ELF-1 (cell line): ENCODE results near the gene TMED1.
"Not testable (repeated sequence)": the region's sequence is repeated elsewhere in the genome, so short reads cannot be mapped to it uniquely, and the experiment has no call there.

Source experiments
- DNase-seq: peaks from one replicate; pipeline ENCODE4 v3.0.0-alpha.2; 2016; ENCODE audit warnings: low read depth, low spot score

TMED1 gene

DNA sequence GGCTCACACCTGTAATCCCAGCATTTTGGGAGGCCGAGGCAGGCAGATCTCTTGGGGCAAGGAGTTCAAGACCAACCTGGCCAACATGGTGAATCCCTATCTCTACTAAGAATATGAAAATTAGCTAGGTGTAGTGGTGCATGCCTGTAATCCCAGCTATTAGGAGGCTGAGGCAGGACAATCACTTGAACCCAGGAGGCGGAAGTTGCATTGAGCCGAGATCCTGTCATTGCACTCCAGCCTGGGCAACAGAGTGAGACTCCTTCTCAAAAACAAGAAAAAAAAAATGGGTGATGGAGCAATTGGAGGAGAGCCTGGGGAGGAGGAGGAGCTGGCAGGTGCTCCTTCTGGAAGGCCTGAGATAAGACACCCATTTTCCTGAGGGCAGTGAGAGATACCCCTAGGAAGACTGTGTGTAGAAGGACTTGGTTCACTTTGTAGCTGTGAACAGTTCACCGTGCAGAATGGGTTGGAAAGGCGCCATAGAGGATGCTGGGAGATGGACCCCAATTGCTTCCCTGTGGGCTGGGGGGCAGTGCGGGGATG lies 26.6 kb upstream of the TMED1 start:
- DNase-seq = no peak

DNA sequence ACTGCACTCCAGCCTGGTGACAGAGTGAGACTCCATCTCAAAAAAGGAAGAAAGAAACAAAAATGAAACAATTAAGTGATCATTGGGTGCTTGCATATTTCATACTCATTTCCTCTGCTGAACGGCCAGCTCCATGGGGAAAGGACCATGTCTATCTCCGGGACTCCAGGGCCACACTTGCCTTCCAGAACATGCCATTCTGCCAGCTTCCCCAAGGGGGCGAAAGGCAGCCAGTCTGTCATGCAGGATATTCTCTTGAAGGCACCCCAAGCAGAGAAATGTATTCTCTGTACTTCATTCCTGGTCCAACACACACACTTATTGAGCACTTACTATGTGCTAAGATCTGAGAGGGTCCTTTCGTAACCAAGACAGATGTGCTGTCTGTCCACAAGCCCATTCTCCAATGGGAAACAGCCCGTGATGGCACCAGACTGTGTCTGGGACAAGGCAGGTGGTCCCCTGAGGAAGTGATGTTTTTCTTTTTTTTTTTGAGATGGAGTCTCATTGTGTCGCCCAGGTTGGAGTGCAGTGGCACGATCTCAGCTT lies 25.2 kb upstream of the TMED1 start:
- DNase-seq = peak; percentile 69

DNA sequence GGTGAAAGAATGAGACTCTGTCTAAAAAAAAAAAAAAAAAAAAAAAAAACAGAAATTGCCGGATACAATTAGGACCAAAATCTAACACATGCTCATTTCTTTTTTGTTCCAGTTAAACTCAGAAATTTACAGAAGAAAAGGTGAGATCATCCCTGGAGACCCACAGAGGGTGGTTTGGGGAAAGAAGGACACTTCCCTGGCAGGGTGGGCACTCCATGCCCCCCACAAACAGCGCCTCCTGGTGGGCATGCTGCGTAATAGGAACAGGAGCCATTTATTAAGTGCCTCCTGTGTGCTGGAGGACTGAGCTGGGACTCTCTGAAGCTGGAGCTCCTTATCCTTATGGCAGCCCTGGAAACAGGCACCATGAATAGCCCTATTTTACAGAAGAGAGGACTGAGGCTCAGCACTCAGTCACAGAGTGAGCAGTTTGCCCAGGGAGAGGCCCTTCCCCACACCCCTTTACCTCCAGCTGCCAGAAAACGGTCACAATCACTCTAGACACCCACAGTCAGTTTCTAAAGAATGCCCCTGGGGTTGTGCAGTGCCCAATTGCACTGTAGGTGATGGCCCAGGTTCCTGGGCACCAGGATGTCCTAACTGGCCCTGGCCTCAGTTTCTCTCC lies 22.3 kb upstream of the TMED1 start:
- no peak for DNase-seq

DNA sequence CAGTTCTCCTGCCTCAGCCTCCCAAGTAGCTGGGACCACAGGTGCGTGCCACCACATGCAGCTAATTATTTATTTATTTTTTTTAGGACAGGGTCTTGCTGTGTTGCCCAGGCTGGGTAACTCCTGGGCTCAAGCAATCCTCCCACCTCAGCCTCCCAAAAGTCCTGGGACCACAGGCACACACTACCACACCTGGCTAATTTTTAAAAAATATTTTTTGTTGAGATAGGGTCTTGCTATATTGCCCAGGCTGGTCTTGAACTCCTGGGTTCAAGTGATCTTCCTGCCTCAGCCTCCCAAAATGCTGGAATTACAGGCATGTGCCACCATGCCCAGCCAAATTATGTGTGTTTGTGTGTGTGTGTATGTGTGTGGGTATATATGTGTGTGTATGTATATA lies 20.9 kb upstream of the TMED1 start:
- DNase-seq = not testable (repeated sequence)

DNA sequence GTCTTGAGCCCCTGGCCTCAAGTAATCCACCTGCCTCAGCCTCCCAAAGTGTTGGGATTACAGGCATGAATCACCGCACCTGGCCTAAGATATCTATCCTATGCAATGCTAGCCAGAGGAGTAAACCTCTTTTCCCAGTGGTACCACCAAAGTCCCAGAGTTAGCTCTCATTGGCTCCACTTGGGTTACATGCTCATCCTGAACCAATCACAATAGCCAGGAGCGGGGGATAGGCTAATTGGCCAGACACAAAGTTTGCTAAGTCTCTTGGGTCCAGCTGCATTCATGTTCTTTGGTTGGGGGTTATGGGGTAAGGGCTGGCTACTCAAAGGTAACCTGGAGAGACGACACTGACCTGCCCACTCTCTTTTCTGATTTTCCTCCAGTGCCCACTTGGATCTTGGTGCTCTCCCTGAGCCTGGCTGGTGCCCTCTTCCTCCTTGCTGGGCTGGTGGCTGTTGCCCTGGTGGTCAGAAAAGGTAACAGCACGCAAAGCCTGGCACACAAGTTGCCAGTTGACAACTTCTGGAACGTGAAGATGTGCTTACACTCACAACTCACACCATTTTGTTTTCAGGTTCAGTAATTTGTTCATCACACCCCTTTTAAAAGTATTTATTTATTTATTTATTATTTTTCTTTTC lies 20.0 kb upstream of the TMED1 start:
- DNase-seq = peak; percentile 53

DNA sequence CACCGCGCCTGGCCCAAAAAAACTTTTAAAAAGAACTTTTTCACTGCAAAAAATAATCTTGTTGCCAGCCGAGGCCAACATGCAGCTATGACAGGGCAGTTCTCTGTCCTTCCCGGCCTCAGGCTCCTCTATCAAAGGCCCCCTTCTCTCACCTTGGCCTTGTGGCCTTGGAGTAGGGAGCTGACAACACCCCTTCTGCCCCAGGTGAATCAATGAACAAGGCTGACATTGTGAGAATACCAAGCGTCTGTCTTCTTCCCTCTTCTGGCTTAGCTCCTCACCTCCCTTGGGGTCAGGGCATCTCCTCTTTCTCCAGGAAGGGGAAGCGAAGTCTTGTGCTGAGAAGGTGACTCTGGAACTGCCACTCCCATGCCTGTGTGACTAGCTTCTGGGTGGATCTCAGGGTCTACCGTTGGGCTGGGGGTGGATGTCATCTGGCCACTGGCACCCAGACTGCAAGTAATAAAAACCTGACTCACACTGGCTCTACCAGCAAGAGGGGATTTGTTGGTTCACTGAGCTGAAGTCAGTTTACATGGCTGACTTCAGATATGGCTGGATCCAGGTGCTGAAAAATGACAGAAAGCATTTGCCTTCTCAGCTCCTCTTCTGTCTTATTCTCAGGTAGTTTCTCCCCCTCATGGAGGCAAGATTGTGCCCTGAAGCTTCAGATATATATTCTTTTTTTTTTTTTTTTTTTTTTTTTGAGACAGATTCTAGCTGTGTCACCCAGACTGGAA lies 18.5 kb upstream of the TMED1 start:
- no peak for DNase-seq

DNA sequence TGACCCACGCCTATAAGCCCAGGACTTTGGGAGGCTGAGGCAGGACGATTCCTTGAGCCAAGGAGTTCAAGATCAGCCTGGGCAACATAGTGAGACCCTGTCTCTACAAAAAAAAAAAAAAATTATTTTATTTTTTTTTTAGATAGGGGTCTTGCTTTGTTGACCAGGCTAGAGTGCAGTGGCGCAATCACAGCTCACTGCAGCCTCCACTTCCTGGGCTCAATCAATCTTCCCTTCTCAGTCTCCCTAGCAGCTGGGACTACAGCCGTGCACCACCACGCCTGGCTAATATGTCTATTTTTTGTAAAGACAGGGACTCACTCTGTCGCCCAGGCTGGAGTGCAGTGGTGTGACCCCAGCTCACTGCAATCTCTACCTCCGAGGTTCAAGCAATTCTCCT lies 16.9 kb upstream of the TMED1 start:
- no peak for DNase-seq

- no peak for DNase-seq
Measured at GRCh38 chr19:10852098-10852800, 16.2 kb upstream of the TMED1 start.

- no peak for DNase-seq
Measured at GRCh38 chr19:10850631-10851030, 14.6 kb upstream of the TMED1 start.

DNA sequence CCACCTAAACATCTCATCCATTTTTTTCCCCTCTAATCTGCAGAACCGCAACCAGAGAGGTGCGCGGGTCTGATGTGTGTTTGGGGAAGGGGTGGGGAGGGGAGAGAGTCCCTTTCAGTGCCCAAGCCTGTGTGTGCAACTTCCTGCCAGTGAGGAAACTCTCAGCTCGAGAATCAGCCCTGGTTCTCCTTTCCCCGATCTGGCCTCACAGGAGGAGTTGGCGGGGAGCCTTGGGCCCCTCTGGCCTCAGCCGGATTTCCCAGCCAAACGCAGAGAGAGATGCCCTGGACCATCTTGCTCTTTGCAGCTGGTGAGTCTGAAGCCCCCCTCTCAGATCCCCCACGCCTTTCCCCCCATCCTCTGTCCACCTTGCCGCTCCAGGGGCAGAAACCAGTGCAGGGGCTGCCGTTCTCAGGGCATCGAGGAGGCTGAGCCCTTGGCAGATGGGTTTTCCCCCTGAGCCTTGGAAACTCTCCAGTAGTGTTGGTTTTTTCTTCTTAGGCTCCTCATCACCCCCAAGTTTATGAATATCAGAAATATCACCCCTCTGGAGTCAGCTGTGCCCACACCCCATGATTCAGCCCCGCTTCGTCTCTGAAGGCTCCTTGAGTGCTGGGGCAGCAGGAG lies 12.3 kb upstream of the TMED1 start, which contains the start of gene C19orf38:
C19orf38 (plus strand) TSS at position 186 of the 627 bp plus-strand sequence; CDS start at position 280, 94 bp downstream.
- DNase-seq = no peak

DNA sequence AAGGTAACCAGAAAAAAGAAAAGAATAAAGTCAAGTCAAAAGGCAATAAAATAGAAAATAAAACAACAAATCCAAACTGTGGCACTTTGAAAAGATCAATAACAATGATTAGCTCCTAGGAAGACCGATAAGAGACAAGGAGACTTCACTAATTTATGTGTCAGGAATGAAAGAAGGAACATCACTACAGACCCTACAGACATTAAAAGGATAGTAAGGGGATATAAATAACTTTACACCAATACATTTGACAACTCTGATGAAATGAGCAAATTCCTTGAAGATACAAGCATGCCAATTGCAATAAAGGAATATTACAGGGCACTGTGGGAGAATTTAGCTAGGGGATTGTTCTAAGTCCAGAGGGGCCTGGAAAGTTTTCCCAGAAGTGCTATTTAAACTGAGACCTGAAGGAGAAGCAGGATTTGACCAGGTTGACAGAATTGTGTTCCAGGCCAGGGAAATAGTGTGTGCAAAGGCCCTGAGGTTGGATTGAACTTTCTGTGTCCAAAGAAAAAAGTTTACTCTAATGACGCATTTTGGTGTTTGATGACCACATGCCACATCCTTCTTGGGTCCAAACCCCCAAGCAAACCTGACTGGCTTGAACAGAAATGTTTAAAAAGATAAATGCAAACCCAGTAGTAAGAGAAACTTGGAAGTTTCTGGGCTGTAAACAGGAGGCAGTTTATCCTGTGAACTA lies 10.6 kb upstream of the TMED1 start:
- no peak for DNase-seq

GRCh38 chr19:10842788-10843187 lies 6.8 kb upstream of the TMED1 start:
- DNase-seq = no peak

DNA sequence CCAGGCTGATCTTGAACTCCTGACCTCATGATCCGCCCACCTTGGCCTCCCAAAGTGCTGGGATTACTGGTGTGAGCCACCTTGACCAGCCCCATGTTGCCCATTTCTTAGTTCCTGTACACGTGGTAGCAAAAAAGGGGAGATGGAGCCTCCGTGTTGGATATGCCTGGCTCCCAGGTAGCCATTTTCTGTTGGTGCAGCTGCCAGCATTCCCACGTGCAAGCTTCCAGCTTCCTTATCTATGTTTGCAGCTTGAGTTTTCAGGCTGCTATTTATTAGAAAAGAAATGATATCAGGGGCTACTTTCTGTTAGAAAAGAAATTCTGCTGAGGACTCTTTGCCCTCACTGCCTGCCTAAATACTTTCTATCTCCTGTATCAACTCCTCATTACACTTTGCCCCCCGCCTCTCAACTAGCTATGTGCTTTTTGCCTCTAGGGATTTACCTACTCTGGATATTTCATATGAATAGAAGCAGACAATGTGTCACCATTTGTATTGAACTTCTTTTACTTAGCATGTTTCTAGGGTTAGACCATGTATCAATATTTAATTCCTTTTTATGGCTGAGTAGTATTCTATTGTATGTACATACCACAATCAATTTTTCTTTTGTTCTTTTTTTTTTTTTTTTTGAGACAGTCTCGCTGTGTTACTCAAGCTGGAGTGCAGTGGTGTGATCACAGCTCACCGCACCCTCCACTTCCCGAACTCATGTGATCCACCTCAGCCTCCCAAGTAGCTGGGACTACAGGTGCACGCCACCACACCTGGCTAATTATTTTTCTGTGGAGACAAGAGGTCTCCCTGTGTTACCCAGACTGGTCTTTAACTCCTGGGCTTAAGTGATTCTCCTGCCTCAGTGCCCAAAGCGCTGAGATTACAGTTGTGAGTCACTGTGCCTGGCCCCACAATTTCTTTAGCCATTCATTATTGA lies 3.4 kb upstream of the TMED1 start:
- no peak for DNase-seq

GRCh38 chr19:10838377-10838776 lies 2.4 kb upstream of the TMED1 start:
- DNase-seq = no peak

- DNase-seq = not testable (repeated sequence)
Measured at GRCh38 chr19:10837649-10838048, 1.6 kb upstream of the TMED1 start.

DNA sequence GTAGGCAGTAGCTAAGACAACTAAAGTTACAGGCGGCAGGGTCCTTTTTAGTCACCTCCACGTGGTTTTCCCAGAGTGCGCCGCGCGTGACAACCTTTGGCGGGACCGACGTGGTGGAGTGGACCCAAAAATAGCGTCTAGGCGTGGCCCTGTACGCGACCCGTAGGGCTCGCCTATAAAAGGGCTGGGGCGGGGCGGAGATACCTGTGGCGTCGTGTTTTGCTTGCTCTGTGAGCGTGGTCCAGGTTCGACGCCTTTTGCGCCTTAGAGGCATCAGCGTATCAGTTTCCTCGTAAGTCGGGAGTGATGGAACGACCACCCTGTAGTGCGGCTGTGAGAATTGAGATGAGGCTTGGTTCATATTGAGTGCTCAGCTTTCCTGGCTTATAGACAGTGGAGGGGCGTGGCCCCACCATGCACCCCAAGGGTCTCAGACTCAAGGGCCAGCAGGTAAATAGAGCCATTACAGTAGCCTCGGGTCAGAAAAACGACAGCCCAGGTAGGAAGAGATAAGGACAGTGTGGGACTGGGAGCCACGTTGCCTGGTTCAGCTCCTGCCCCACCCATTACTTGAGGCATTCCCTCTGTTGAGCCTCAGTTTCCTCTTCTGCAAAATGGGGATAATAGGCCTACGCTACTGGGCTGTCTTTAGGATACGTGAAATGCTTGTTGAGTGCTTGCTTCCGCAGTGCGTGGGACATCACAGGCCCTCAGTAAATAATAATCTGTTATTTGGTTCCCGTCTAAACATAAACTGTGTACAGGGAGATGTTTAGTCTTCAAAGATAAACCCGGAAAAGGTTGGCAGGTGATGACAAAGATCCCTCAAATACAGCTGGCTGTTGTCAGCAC lies 693 bp upstream of the TMED1 start:
- no peak for DNase-seq

GRCh38 chr19:10835089-10835753 lies 791 bp downstream of the TMED1 start:
- DNase-seq = no peak

DNA sequence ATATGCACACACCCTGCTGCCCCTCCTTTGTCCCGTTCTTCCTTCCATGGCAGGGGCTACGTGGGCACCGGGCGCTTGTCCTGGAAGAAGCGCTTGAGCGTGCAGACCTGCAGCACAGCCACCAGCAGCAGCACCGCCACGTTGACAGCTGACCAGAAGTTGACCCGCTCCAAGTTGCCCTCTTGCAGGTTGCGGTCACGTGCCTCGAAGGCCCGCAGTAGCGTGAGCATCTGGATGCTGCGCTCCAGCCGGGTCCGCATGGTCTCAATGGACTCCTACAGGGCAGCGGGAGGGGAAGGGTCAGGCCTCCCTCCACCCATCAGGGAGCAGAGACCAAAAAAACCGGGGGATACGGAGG lies 3.1 kb downstream of the TMED1 start:
- DNase-seq = no peak
